Activated CD8-positive, alpha-beta memory T cell treated with anti-CD3 and anti-CD28 coated beads, Interleukin-2, amount 10 ng/mL, durations not matched to agents 7 days and 5 days (primary cell): ENCODE data around the gene SUB1. TPM values are rescaled to one million over a fixed set of nuclear protein-coding genes. Genes with fewer than 3 reads are reported as not detected.

ENCODE experiments used
- ATAC-seq: fragments of 150-1000 bp; cut with Tn5 transposase; one replicate; pipeline ENCODE4 v1.10.0; 2021; ENCODE audit warnings: moderate library complexity
- CTCF ChIA-PET: fragments of 350-600 bp; sonication (Branson Sonifier 250); formaldehyde crosslinking; loops from one replicate; lab custom pipeline; 2021; ENCODE audit warnings: antibody characterized with exemption; lab: Charles Lee
- DNase-seq: peaks from one replicate; pipeline ENCODE4 v3.0.0-alpha.2; 2020
- H3K27ac Mint-ChIP-seq: one replicate; pipeline ENCODE4 v1.8.0; 2021; ENCODE audit warnings: mild to moderate bottlenecking, mixed read lengths
- H3K27me3 Mint-ChIP-seq: one replicate; pipeline ENCODE4 v1.8.0; 2021; ENCODE audit warnings: mixed read lengths
- H3K36me3 Mint-ChIP-seq: one replicate; pipeline ENCODE4 v1.8.0; 2021; ENCODE audit warnings: mild to moderate bottlenecking, mixed read lengths
- H3K4me1 Mint-ChIP-seq: one replicate; pipeline ENCODE4 v1.8.0; 2021; ENCODE audit warnings: mixed read lengths
- H3K4me3 Mint-ChIP-seq: one replicate; pipeline ENCODE4 v1.8.0; 2021; ENCODE audit warnings: mild to moderate bottlenecking, moderate library complexity, mixed read lengths
- H3K9me3 Mint-ChIP-seq: one replicate; pipeline ENCODE4 v1.8.0; 2022; ENCODE audit warnings: low read depth, mixed read lengths
- total RNA-seq, 2 experiments: library from RNA; stranded (reverse); gene quantifications; one replicate each; pipeline ENCODE4 v1.2.3, GENCODE V29; 2021

Gene SUB1
- total RNA-seq, 2 experiments from 2014 or later, result 525 to 528 TPM

GRCh38 chr5:32595118-32595517 lies 9.8 kb downstream of the SUB1 start:
- Mint-ChIP-seq H3K4me3 (peak overlapping the region; percentile 32), H3K9me3 (no peaks in the 10 kb centered on the region), H3K4me1 (peaks cover 77% of the 10 kb centered on the region), H3K36me3 (peaks cover 79% of the 10 kb centered on the region), H3K27me3 (no peaks in the 10 kb centered on the region), H3K27ac (peak overlapping the region; percentile 75)
- CTCF ChIA-PET, result interaction anchor here (1.1 kb wide), 1 partner anchor 105 kb away, joined by 3 read pairs; no protein-coding TSS in a partner anchor
- peak; percentile 61 for ATAC-seq
- peak; percentile 63 for DNase-seq

GRCh38 chr5:32597041-32597629 lies 11.8 kb downstream of the SUB1 start:
- Mint-ChIP-seq H3K4me1 (peaks cover 74% of the 10 kb centered on the region), H3K4me3 (no peak overlapping the region), H3K27ac (peak overlapping the region; percentile 40), H3K36me3 (peaks cover 79% of the 10 kb centered on the region), H3K27me3 (no peaks in the 10 kb centered on the region), H3K9me3 (no peaks in the 10 kb centered on the region)
- CTCF ChIA-PET, result interaction anchor here (0.7 to 1.2 kb wide), 3 partner anchors 66 to 114 kb away, joined by 3 read pairs; no protein-coding TSS in a partner anchor
- DNase-seq (no peak), ATAC-seq (no peak)

- no peaks in the 10 kb centered on the region for H3K9me3 Mint-ChIP-seq
- CTCF ChIA-PET, result interaction anchor here (1.2 to 3.8 kb wide), 3 partner anchors 8 to 109 kb away, joined by 3 to 16 read pairs (median 6); no protein-coding TSS in a partner anchor
- H3K4me1 Mint-ChIP-seq, result peaks cover 63% of the 10 kb centered on the region
- DNase-seq, result no peak
- H3K27ac Mint-ChIP-seq, result peak overlapping the region; percentile 63
- H3K27me3 Mint-ChIP-seq, result no peaks in the 10 kb centered on the region
- no peak for ATAC-seq
- peaks cover 78% of the 10 kb centered on the region for H3K36me3 Mint-ChIP-seq
- H3K4me3 Mint-ChIP-seq, result no peak overlapping the region
Observed at GRCh38 chr5:32598260-32598937, 13.0 kb downstream of the SUB1 start.

GRCh38 chr5:32598997-32599549 lies 13.7 kb downstream of the SUB1 start:
- H3K4me1 Mint-ChIP-seq, result peaks cover 60% of the 10 kb centered on the region

DNA sequence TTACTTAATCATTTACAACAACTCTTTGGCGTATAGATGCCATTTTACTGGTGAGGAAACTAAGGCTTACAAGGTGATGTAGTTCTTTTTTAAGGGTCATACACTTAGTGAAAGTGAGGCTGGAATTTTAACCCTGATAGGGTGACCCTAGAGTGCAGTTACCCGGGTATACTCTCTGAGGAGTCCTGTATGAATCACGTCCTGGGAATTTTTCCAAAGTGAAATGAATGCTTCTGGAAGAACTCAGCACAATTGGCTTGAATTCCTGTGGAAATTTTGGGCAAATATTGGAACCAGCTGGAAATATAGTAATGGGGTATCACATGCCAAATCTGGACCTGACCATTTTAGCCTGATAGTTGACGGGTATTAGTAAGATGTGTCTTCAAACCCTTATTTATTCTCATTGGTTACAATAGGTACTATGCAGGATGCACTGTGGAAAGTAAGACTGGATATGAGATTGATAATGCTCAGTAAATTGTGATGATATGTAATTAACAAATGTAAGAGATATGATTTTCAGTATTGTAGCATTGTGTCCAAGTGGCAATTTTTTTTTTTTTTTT lies 14.8 kb downstream of the SUB1 start:
- Mint-ChIP-seq H3K27ac (no peak overlapping the region), H3K4me3 (no peak overlapping the region), H3K4me1 (peaks cover 50% of the 10 kb centered on the region), H3K9me3 (no peaks in the 10 kb centered on the region), H3K36me3 (peaks cover 76% of the 10 kb centered on the region), H3K27me3 (no peaks in the 10 kb centered on the region)
- ATAC-seq, result no peak
- DNase-seq, result no peak
- CTCF ChIA-PET, result interaction anchor here (1.4 to 3.8 kb wide), 2 partner anchors 10 to 110 kb away, joined by 6 to 16 read pairs; no protein-coding TSS in a partner anchor

More at GRCh38 chr5:32598997-32599549, 13.7 kb downstream of the SUB1 start:
- CTCF ChIA-PET, result interaction anchor here (0.7 to 3.8 kb wide), 3 partner anchors 9 to 160 kb away, joined by 4 to 16 read pairs (median 6); no protein-coding TSS in a partner anchor
- H3K4me3 Mint-ChIP-seq, result no peak overlapping the region
- no peak overlapping the region for H3K27ac Mint-ChIP-seq
- DNase-seq, result no peak
- no peaks in the 10 kb centered on the region for H3K9me3 Mint-ChIP-seq
- no peaks in the 10 kb centered on the region for H3K27me3 Mint-ChIP-seq
- peaks cover 78% of the 10 kb centered on the region for H3K36me3 Mint-ChIP-seq
- no peak for ATAC-seq

DNA sequence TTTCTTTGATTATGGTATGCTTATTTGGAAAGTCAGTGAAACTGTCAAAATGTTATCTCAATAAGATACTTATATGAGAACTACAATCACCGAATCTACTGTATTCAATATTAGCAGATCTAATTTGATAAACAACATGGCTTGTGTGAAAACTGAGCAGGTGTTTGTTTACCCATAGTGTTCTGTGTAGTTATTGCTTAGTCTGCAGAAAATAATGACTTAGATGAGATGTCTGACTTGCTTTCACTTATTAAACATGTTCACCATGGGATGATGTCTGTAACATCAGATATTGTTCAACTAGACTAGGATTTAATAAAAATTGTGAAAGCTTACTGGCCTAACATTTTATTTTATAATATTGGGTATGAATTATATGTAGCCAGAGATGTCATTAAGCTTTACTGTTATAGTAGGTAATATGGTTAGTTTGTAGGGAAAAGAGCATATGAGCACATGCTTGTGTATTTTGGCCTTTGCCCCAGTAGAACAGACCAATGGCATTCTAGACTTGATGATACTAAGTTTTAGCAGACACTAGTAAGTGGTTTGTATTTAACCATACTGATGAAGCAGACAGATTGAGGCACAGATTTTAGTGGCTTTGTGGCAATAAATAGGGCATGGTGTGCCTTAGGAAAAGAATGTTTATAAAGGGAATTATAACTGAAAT lies 16.4 kb downstream of the SUB1 start:
- Mint-ChIP-seq H3K4me3 (no peak overlapping the region), H3K4me1 (peaks cover 36% of the 10 kb centered on the region), H3K27me3 (no peaks in the 10 kb centered on the region), H3K27ac (peak overlapping the region; percentile 40), H3K9me3 (no peaks in the 10 kb centered on the region), H3K36me3 (peaks cover 67% of the 10 kb centered on the region)
- CTCF ChIA-PET, result interaction anchor here (3.8 kb wide), 1 partner anchor 12 kb away, joined by 16 read pairs; no protein-coding TSS in a partner anchor
- ATAC-seq (no peak), DNase-seq (no peak)

- Mint-ChIP-seq H3K4me3 (no peak overlapping the region), H3K27me3 (no peaks in the 10 kb centered on the region), H3K9me3 (no peaks in the 10 kb centered on the region), H3K36me3 (peaks cover 64% of the 10 kb centered on the region), H3K4me1 (peaks cover 28% of the 10 kb centered on the region), H3K27ac (no peak overlapping the region)
- CTCF ChIA-PET, result no interaction called here
- DNase-seq, result no peak
- no peak for ATAC-seq
Observed at GRCh38 chr5:32602906-32603305, 17.5 kb downstream of the SUB1 start.

GRCh38 chr5:32604800-32605765 lies 19.7 kb downstream of the SUB1 start:
- H3K4me3 Mint-ChIP-seq, result no peak overlapping the region
- no peaks in the 10 kb centered on the region for H3K9me3 Mint-ChIP-seq
- H3K36me3 Mint-ChIP-seq, result peaks cover 55% of the 10 kb centered on the region
- H3K4me1 Mint-ChIP-seq, result peaks cover 12% of the 10 kb centered on the region
- no peaks in the 10 kb centered on the region for H3K27me3 Mint-ChIP-seq
- CTCF ChIA-PET, result interaction anchor here (0.8 to 1.0 kb wide), 2 partner anchors 18 to 321 kb away, joined by 3 read pairs; no protein-coding TSS in a partner anchor
- DNase-seq (no peak), ATAC-seq (no peak)
- peak overlapping the region; percentile 62 for H3K27ac Mint-ChIP-seq

DNA sequence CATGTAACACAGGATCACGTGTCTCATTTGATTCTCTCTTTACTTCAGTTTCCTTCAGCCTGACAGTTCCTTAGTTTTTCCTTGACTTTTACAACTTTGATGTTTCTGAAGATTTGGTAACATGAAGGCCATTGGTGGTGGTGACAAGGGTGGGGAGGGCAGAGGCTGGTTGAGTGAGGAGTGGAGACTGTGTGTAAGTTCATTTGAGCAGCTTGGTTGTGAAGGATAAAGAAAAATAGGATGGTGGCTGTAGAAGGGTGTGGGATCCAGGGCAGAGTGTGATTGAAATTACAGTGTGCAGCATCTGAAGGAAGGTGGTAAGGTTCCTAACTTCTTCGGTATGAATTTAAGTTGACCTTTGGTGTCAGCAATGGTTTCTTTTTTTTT lies 20.4 kb downstream of the SUB1 start:
- no peak overlapping the region for H3K4me3 Mint-ChIP-seq
- H3K4me1 Mint-ChIP-seq, result peaks cover 8% of the 10 kb centered on the region
- no peak overlapping the region for H3K27ac Mint-ChIP-seq
- no peaks in the 10 kb centered on the region for H3K27me3 Mint-ChIP-seq
- ATAC-seq (no peak), DNase-seq (no peak)
- CTCF ChIA-PET, result interaction anchor here (0.8 to 1.0 kb wide), 2 partner anchors 19 to 322 kb away, joined by 3 read pairs; no protein-coding TSS in a partner anchor
- H3K9me3 Mint-ChIP-seq, result no peaks in the 10 kb centered on the region
- H3K36me3 Mint-ChIP-seq, result peaks cover 52% of the 10 kb centered on the region

- Mint-ChIP-seq H3K4me1 (peaks cover 12% of the 10 kb centered on the region), H3K36me3 (peaks cover 14% of the 10 kb centered on the region), H3K27me3 (no peaks in the 10 kb centered on the region), H3K27ac (no peak overlapping the region), H3K4me3 (no peak overlapping the region), H3K9me3 (no peaks in the 10 kb centered on the region)
- ATAC-seq (no peak), DNase-seq (no peak)
- CTCF ChIA-PET, result interaction anchor here (0.6 to 6.6 kb wide), 10 partner anchors 18 to 380 kb away, joined by 3 to 51 read pairs (median 4); no protein-coding TSS in a partner anchor
Observed at GRCh38 chr5:32612134-32612888, 27.0 kb downstream of the SUB1 start.

DNA sequence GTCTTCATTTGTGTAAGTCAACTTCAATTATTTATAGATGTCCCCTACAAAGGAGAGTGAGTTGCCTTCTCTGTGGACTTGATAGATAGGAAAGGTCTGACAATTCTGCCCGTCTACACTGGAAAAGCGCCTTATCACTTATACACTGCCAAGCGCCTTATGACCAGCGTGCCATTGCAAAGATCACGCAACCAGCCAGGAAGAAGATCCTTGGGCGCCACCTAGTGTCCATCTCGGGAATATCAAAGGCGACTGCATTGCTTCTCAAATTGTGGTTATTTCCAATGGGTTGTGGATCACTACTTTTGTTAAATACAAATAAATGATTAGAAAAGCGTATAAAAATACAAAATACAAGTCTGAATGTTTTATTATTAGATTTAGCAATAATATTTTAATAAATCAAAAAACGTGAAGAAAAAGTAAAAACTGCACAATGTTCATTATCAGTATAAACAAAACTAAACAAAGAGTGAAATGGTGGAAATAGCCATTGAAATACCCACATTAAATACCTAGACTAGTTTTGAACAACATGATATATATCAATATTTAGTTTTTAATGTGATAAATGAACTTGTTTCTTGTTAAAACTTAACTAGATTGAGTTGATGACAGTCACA lies 27.8 kb downstream of the SUB1 start:
- ATAC-seq (peak; percentile 83), DNase-seq (peak; percentile 88)
- peaks cover 9% of the 10 kb centered on the region for H3K36me3 Mint-ChIP-seq
- no peaks in the 10 kb centered on the region for H3K27me3 Mint-ChIP-seq
- H3K9me3 Mint-ChIP-seq, result no peaks in the 10 kb centered on the region
- CTCF ChIA-PET, result interaction anchor here (0.7 to 6.6 kb wide), 12 partner anchors 19 to 381 kb away, joined by 3 to 51 read pairs (median 4); no protein-coding TSS in a partner anchor
- no peak overlapping the region for H3K4me3 Mint-ChIP-seq
- H3K27ac Mint-ChIP-seq, result no peak overlapping the region
- H3K4me1 Mint-ChIP-seq, result peaks cover 12% of the 10 kb centered on the region
